Measurements from ENCODE around the gene TLR3.

- TF ChIP-seq ZSCAN18 (tag by site-specific recombination; IDR thresholded peaks at IDR 0.05) (no peak), CTCF (tag by site-specific recombination; IDR thresholded peaks at IDR 0.05) (no peak), ZNF677 (tag by site-specific recombination; IDR thresholded peaks at IDR 0.05) (no peak), ZNF404 (tag by site-specific recombination; IDR thresholded peaks at IDR 0.05) (no peak), ZBTB10 (tag by site-specific recombination; IDR thresholded peaks at IDR 0.05) (no peak), GLI4 (tag by site-specific recombination; IDR thresholded peaks at IDR 0.05) (no peak), ZNF76 (tag by site-specific recombination; IDR thresholded peaks at IDR 0.05; ENCODE audit: borderline replicate concordance, low read depth) (no peak)
These were observed 12.3 kb downstream of the TLR3 start for GRCh38 chr4:186081202-186081807.
